Peyer's patch (tissue), 4 donors: ENCODE results near the gene DFFB. TPM values are rescaled to one million over a fixed set of nuclear protein-coding genes. Genes with fewer than 3 reads are reported as not detected.
A peak's percentile ranks its signal among the peaks of the same experiment; 100 is the strongest.
"Not testable (repeated sequence)": the region's sequence is repeated elsewhere in the genome, so short reads cannot be mapped to it uniquely, and the experiment has no call there.

Experiments used
- DNase-seq, 3 donors: peaks; one replicate each; pipeline ENCODE4 v3.0.0-alpha.2; 2017 to 2019
- H3K27ac ChIP-seq, 4 donors: fragments of 200-600 bp; sonication (generic); one replicate each; pipeline ENCODE4 v1.5.1; 2016 to 2019
- H3K27me3 ChIP-seq, 2 donors: fragments of 200-600 bp; sonication (generic); one replicate each; pipeline ENCODE4 v1.5.1; 2019
- H3K36me3 ChIP-seq, 3 donors: fragments of 200-600 bp; sonication (generic); one replicate each; pipeline ENCODE4 v1.5.1; 2016 to 2019
- H3K4me1 ChIP-seq, 4 donors: fragments of 200-600 bp; sonication (generic); one replicate each; pipeline ENCODE4 v1.5.1; 2016 to 2019
- H3K4me3 ChIP-seq, 4 donors: fragments of 200-600 bp; sonication (generic); 1 replicate in 3 of 4; 2 replicates in 1 of 4; pipeline ENCODE4 v1.5.1; 2016 to 2019; ENCODE audit warnings: mild to moderate bottlenecking in 1 of 4
- H3K9me3 ChIP-seq, 4 donors: fragments of 200-600 bp; sonication (generic); one replicate each; pipeline ENCODE4 v1.5.1; 2016 to 2019; ENCODE audit warnings: mild to moderate bottlenecking in 1 of 4
- POLR2A ChIP-seq, 2 donors: fragments of 450-650 bp; IDR thresholded peaks; one replicate each; pipeline ENCODE4 v1.5.1; 2017; ENCODE audit warnings: antibody characterized with exemption in 2 of 2, mild to moderate bottlenecking in 2 of 2, moderate library complexity in 2 of 2
- total RNA-seq, 4 donors: library from RNA; depleted of rRNA; stranded (reverse); fragments of >200 nt; gene quantifications; one replicate each; pipeline ENCODE4 v1.1.0, GENCODE V29; 2016
- TF ChIP-seq, protein P1 (sequence below), 6 experiments: fragments of 450-650 bp in 4 of 6; fragments of 200-600 bp in 2 of 6; sonication (generic) in 1 of 6; IDR thresholded peaks; one replicate each; pipeline ENCODE4 v1.5.1; 2017 to 2019; ENCODE audit warnings: antibody characterized with exemption in 6 of 6, mild to moderate bottlenecking in 3 of 6, moderate library complexity in 1 of 6

DFFB gene
- total RNA-seq: 10 to 100 TPM in 3 of 4 donors, 1 to 10 TPM in 1; 6.8 to 22.8 (median 13.7) TPM

- TF ChIP-seq, protein P1, sequence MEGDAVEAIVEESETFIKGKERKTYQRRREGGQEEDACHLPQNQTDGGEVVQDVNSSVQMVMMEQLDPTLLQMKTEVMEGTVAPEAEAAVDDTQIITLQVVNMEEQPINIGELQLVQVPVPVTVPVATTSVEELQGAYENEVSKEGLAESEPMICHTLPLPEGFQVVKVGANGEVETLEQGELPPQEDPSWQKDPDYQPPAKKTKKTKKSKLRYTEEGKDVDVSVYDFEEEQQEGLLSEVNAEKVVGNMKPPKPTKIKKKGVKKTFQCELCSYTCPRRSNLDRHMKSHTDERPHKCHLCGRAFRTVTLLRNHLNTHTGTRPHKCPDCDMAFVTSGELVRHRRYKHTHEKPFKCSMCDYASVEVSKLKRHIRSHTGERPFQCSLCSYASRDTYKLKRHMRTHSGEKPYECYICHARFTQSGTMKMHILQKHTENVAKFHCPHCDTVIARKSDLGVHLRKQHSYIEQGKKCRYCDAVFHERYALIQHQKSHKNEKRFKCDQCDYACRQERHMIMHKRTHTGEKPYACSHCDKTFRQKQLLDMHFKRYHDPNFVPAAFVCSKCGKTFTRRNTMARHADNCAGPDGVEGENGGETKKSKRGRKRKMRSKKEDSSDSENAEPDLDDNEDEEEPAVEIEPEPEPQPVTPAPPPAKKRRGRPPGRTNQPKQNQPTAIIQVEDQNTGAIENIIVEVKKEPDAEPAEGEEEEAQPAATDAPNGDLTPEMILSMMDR (IDR thresholded peaks at IDR 0.05): peak; percentile 17 to 71 (median 52)
- peak; percentile 64 to 84 for TF ChIP-seq POLR2A (IDR thresholded peaks at IDR 0.05)
- peak; percentile 97 to 99 (median 97) for DNase-seq
- H3K27me3 ChIP-seq: no peaks in the 10 kb centered on the region
- no peaks in the 10 kb centered on the region for H3K9me3 ChIP-seq
- H3K36me3 ChIP-seq: peaks cover 0 to under 1% (median 0%) of the 10 kb centered on the region in 3 donors
- H3K4me3 ChIP-seq: peak within 1 kb of the TSS; percentile 82 to 99 (median 95)
- H3K4me1 ChIP-seq: peaks cover 4 to 23% (median 15%) of the 10 kb centered on the region in 4 donors
- peak within 1 kb of the TSS; percentile 77 to 90 (median 84) for H3K27ac ChIP-seq
These were observed at the start of gene DFFB, which contains the start of gene CEP104 for GRCh38 chr1:3856923-3857790. TSS of gene DFFB (plus strand) at chr1:3857476. CDS start at chr1:3857604, 128 bp downstream. TSS of gene CEP104 (minus strand) at chr1:3857211. CDS start at chr1:3852407, 4,804 bp downstream.

- no peaks in the 10 kb centered on the region for H3K9me3 ChIP-seq
- no peaks in the 10 kb centered on the region for H3K27me3 ChIP-seq
- no peaks in the 10 kb centered on the region for H3K36me3 ChIP-seq
- TF ChIP-seq, protein P1 (IDR thresholded peaks at IDR 0.05): no peak
- no peak for TF ChIP-seq POLR2A (IDR thresholded peaks at IDR 0.05)
- no peak for DNase-seq
- H3K4me3 ChIP-seq: no peak overlapping the region
- no peaks in the 10 kb centered on the region for H3K4me1 ChIP-seq
- no peak overlapping the region for H3K27ac ChIP-seq
These were observed 49.5 kb upstream of the DFFB start for GRCh38 chr1:3807769-3808168.

DNA sequence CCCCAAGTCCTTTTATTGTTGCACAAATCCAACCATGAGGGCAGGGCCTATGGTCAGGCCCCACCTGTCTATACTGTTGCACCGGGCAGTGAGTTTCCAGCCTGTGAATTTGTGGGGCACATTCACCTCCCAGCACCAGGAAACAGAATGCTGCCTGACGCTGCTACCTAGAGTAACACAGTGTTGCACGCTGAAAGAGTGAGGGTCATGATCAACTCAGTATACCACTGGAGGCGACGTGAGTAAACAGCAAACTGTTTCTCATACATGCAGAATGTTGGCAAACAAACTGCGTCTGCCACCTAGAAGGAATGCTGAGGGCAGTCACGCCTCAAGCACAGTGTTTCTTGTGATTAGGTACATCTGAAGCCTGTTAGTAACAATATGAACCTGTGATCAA lies 47.6 kb upstream of the DFFB start:
- no peak overlapping the region for H3K27ac ChIP-seq
- no peak for DNase-seq
- H3K27me3 ChIP-seq: no peaks in the 10 kb centered on the region
- no peak overlapping the region for H3K4me3 ChIP-seq
- H3K36me3 ChIP-seq: peaks cover 0 to 7% (median 0%) of the 10 kb centered on the region in 3 donors
- no peak for TF ChIP-seq POLR2A (IDR thresholded peaks at IDR 0.05)
- TF ChIP-seq, protein P1 (IDR thresholded peaks at IDR 0.05): no peak
- H3K4me1 ChIP-seq: no peaks in the 10 kb centered on the region
- H3K9me3 ChIP-seq: no peaks in the 10 kb centered on the region

DNA sequence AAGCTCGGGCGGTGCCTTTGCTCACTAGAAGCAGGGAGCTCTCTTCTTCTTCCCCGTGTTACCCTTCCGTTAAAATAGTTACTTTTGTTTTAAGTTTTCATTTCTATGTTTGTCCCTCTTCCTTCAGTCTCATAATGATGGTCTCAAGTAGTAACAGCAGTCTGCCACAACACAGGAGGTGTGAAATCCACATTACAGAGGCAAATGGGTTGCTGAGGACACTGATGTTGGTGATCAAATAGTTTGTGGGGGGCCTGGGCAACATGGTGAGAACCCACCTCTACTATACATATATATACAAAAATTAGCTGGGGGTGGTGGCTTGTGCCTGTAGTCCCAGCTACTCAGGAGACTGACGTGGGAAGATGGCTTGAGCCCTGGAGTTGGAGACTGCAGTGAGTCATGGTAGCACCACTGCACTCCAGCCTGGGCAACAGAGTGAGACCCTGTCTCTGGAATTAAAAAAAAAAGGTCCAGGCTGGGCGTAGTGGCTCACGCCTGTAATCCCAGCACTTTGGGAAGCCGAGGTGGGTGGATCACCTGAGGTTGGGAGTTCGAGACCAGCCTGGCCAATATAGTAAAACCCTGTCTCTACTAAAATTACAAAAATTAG lies 47.0 kb upstream of the DFFB start:
- not testable (repeated sequence) for H3K9me3 ChIP-seq, H3K27me3 ChIP-seq, H3K4me3 ChIP-seq, H3K4me1 ChIP-seq, H3K27ac ChIP-seq, DNase-seq
- H3K36me3 ChIP-seq: peaks cover 0 to 13% (median 0%) of the 10 kb centered on the region in 3 donors

DNA sequence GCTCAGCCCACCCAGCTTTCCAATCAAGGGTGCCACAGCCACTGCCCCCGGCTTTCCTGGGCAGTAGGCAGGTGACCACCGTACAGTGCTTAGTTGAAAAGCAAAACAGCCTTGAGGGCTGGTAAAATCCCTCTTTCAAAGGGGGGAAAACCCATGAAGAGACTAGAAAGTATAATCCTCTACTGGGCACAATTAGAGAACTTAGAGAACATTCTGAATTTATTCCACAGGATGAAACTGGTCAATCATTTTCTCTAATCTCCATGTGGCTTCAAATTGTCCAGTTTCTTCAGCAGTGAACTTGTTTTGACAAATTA lies 45.7 kb upstream of the DFFB start:
- Histone ChIP-seq H3K36me3 (peaks cover 0 to 20% (median 0%) of the 10 kb centered on the region in 3 donors), H3K4me1 (no peaks in the 10 kb centered on the region), H3K27me3 (no peaks in the 10 kb centered on the region), H3K4me3 (no peak overlapping the region), H3K27ac (no peak overlapping the region), H3K9me3 (no peaks in the 10 kb centered on the region)
- TF ChIP-seq POLR2A (IDR thresholded peaks at IDR 0.05): no peak
- TF ChIP-seq, protein P1 (IDR thresholded peaks at IDR 0.05): no peak
- DNase-seq: no peak

DNA sequence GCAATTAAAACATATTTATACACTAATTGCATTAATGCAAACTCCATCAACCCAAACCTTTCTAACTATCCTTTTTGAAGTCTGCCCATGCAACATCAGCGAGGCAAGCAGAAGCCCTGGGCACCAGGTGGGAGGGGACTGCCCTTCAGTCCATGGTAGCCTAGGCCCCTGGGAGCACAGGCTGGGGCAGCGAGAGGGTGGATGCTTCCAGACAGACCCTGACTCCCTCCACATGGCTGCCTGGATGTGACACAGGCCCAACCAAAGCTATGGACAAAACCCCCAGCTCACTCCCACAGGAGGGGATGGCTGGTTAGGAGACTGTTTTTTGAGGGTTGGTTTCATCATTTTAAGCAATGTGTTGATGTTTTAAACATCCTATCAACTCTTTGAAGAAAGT lies 43.2 kb upstream of the DFFB start:
- H3K27ac ChIP-seq: no peak overlapping the region
- no peaks in the 10 kb centered on the region for H3K9me3 ChIP-seq
- no peaks in the 10 kb centered on the region for H3K4me1 ChIP-seq
- no peak for DNase-seq
- H3K27me3 ChIP-seq: no peaks in the 10 kb centered on the region
- H3K4me3 ChIP-seq: no peak overlapping the region
- TF ChIP-seq, protein P1 (IDR thresholded peaks at IDR 0.05): no peak
- no peak for TF ChIP-seq POLR2A (IDR thresholded peaks at IDR 0.05)
- H3K36me3 ChIP-seq: peaks cover 0 to 20% (median 0%) of the 10 kb centered on the region in 3 donors
